Skeletal muscle satellite cell (primary cell): ENCODE data around the gene TSPAN18.

Experiments
- H3K27me3 ChIP-seq: 2 replicates; pipeline ENCODE4 v1.7.0; 2013; ENCODE audit warnings: low read length; ENCODE audit not compliant: control insufficient read depth, insufficient read depth
- H3K36me3 ChIP-seq: 2 replicates; pipeline ENCODE4 v1.7.0; 2013; ENCODE audit warnings: mild to moderate bottlenecking, control low read depth, low read length; ENCODE audit not compliant: insufficient read depth
- H3K4me1 ChIP-seq: 2 replicates; pipeline ENCODE4 v1.7.0; 2013; ENCODE audit warnings: low read length; ENCODE audit not compliant: control insufficient read depth, insufficient read depth
- H3K4me2 ChIP-seq: 2 replicates; pipeline ENCODE4 v1.7.0; 2013; ENCODE audit warnings: mild to moderate bottlenecking, low read length
- H3K4me3 ChIP-seq: 2 replicates; pipeline ENCODE4 v1.7.0; 2013; ENCODE audit warnings: low read length
- H3K9ac ChIP-seq: 2 replicates; pipeline ENCODE4 v1.7.0; 2013; ENCODE audit warnings: mild to moderate bottlenecking, low read depth, low read length, moderate library complexity
- H3K9me3 ChIP-seq: replicated peaks from 2 replicates; pipeline ENCODE4 v1.7.0; 2013; ENCODE audit warnings: mild to moderate bottlenecking, control low read depth, low read length

Gene TSPAN18

GRCh38 chr11:44742508-44743246, 15.9 kb downstream of the TSPAN18 start:
- H3K4me2 ChIP-seq: no peak overlapping the region
- H3K9me3 ChIP-seq: no peaks in the 10 kb centered on the region
- H3K4me1 ChIP-seq: no peaks in the 10 kb centered on the region
- H3K9ac ChIP-seq: no peak overlapping the region
- no peaks in the 10 kb centered on the region for H3K36me3 ChIP-seq
- H3K27me3 ChIP-seq: peaks cover 85% of the 10 kb centered on the region
- no peak overlapping the region for H3K4me3 ChIP-seq

- H3K4me3 ChIP-seq: no peak overlapping the region
- H3K36me3 ChIP-seq: no peaks in the 10 kb centered on the region
- no peak overlapping the region for H3K4me2 ChIP-seq
- no peaks in the 10 kb centered on the region for H3K4me1 ChIP-seq
- H3K27me3 ChIP-seq: peaks cover 83% of the 10 kb centered on the region
- H3K9ac ChIP-seq: no peak overlapping the region
- H3K9me3 ChIP-seq: no peaks in the 10 kb centered on the region
Observed at GRCh38 chr11:44743326-44743725, 16.6 kb downstream of the TSPAN18 start.

- Histone ChIP-seq H3K4me1 (no peaks in the 10 kb centered on the region), H3K27me3 (peaks cover 83% of the 10 kb centered on the region), H3K4me2 (no peak overlapping the region), H3K36me3 (no peaks in the 10 kb centered on the region), H3K9ac (no peak overlapping the region), H3K9me3 (no peaks in the 10 kb centered on the region), H3K4me3 (no peak overlapping the region)
Observed at GRCh38 chr11:44743959-44744557, 17.3 kb downstream of the TSPAN18 start.

GRCh38 chr11:44746894-44747293, 20.1 kb downstream of the TSPAN18 start:
- Histone ChIP-seq H3K4me3 (no peak overlapping the region), H3K36me3 (no peaks in the 10 kb centered on the region), H3K4me2 (no peak overlapping the region), H3K4me1 (no peaks in the 10 kb centered on the region), H3K9ac (no peak overlapping the region), H3K9me3 (no peaks in the 10 kb centered on the region), H3K27me3 (peaks cover 68% of the 10 kb centered on the region)

- no peak overlapping the region for H3K9ac ChIP-seq
- no peaks in the 10 kb centered on the region for H3K36me3 ChIP-seq
- no peaks in the 10 kb centered on the region for H3K9me3 ChIP-seq
- H3K4me1 ChIP-seq: no peaks in the 10 kb centered on the region
- H3K4me3 ChIP-seq: no peak overlapping the region
- no peak overlapping the region for H3K4me2 ChIP-seq
- H3K27me3 ChIP-seq: peaks cover 67% of the 10 kb centered on the region
Observed at GRCh38 chr11:44747316-44747715, 20.6 kb downstream of the TSPAN18 start.

GRCh38 chr11:44747836-44748235, 21.1 kb downstream of the TSPAN18 start:
- H3K27me3 ChIP-seq: peaks cover 66% of the 10 kb centered on the region
- no peaks in the 10 kb centered on the region for H3K9me3 ChIP-seq
- no peak overlapping the region for H3K4me3 ChIP-seq
- no peak overlapping the region for H3K9ac ChIP-seq
- no peak overlapping the region for H3K4me2 ChIP-seq
- H3K4me1 ChIP-seq: no peaks in the 10 kb centered on the region
- H3K36me3 ChIP-seq: no peaks in the 10 kb centered on the region

- H3K4me1 ChIP-seq: no peaks in the 10 kb centered on the region
- no peak overlapping the region for H3K9ac ChIP-seq
- H3K9me3 ChIP-seq: no peaks in the 10 kb centered on the region
- H3K36me3 ChIP-seq: no peaks in the 10 kb centered on the region
- no peak overlapping the region for H3K4me3 ChIP-seq
- peaks cover 63% of the 10 kb centered on the region for H3K27me3 ChIP-seq
- H3K4me2 ChIP-seq: no peak overlapping the region
Observed at GRCh38 chr11:44748606-44749005, 21.8 kb downstream of the TSPAN18 start.

GRCh38 chr11:44749189-44749588, 22.4 kb downstream of the TSPAN18 start:
- H3K4me3 ChIP-seq: no peak overlapping the region
- H3K4me1 ChIP-seq: no peaks in the 10 kb centered on the region
- no peaks in the 10 kb centered on the region for H3K36me3 ChIP-seq
- no peaks in the 10 kb centered on the region for H3K9me3 ChIP-seq
- H3K4me2 ChIP-seq: no peak overlapping the region
- H3K9ac ChIP-seq: no peak overlapping the region
- H3K27me3 ChIP-seq: peaks cover 63% of the 10 kb centered on the region

- Histone ChIP-seq H3K9ac (no peak overlapping the region), H3K4me3 (no peak overlapping the region), H3K9me3 (no peaks in the 10 kb centered on the region), H3K4me1 (no peaks in the 10 kb centered on the region), H3K36me3 (no peaks in the 10 kb centered on the region), H3K27me3 (peaks cover 66% of the 10 kb centered on the region), H3K4me2 (no peak overlapping the region)
Observed at GRCh38 chr11:44750551-44751465, 24.0 kb downstream of the TSPAN18 start.

GRCh38 chr11:44752300-44752699, 25.5 kb downstream of the TSPAN18 start:
- no peaks in the 10 kb centered on the region for H3K36me3 ChIP-seq
- H3K4me3 ChIP-seq: no peak overlapping the region
- H3K27me3 ChIP-seq: peaks cover 53% of the 10 kb centered on the region
- H3K9ac ChIP-seq: no peak overlapping the region
- no peaks in the 10 kb centered on the region for H3K4me1 ChIP-seq
- H3K4me2 ChIP-seq: no peak overlapping the region
- no peaks in the 10 kb centered on the region for H3K9me3 ChIP-seq

GRCh38 chr11:44752713-44753112, 26.0 kb downstream of the TSPAN18 start:
- Histone ChIP-seq H3K9ac (no peak overlapping the region), H3K4me2 (no peak overlapping the region)

More at GRCh38 chr11:44752713-44753112, 26.0 kb downstream of the TSPAN18 start:
- no peaks in the 10 kb centered on the region for H3K36me3 ChIP-seq
- peaks cover 52% of the 10 kb centered on the region for H3K27me3 ChIP-seq
- H3K9me3 ChIP-seq: no peaks in the 10 kb centered on the region
- no peaks in the 10 kb centered on the region for H3K4me1 ChIP-seq
- no peak overlapping the region for H3K4me3 ChIP-seq
